ENCODE measurements around the gene MAP7D1.

MAP7D1 gene

DNA sequence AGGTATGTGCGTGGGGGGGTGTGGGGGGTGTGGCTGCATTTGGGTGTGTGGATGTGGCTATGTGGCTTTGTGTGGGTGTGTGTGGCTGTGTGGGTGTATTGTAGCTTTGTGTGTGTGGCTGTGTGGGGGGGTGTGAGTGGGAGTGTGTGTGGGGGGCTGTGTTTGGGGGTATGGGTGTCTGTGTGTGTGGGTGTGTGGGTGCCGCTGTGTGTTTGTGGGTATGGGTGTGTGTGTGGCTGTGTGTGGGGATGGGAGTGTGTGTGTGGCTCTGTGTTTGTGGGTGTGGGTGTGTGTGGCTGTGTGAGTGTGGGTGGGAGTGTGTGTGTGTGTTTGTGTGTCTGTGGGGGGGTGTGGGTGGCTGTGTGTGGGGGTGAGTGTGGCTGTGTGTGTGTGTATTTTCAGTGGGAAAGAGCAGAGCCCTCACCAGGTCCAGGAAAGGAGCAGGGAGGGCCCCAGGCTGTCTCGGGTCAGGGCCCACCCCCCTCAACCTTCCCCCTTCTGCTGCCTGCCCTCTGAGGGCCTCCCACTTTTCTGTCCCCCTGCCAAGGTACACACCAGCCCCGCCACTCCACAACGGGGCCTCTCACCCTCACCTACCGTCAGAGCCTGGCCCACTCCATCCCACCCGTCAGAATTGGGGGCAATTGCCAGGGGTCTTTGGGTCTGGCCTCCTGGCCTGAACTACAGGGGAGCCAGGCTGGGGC lies 29.0 kb upstream of the MAP7D1 start:
- DNase-seq (ENCODE audit: low spot score), result no peak

DNA sequence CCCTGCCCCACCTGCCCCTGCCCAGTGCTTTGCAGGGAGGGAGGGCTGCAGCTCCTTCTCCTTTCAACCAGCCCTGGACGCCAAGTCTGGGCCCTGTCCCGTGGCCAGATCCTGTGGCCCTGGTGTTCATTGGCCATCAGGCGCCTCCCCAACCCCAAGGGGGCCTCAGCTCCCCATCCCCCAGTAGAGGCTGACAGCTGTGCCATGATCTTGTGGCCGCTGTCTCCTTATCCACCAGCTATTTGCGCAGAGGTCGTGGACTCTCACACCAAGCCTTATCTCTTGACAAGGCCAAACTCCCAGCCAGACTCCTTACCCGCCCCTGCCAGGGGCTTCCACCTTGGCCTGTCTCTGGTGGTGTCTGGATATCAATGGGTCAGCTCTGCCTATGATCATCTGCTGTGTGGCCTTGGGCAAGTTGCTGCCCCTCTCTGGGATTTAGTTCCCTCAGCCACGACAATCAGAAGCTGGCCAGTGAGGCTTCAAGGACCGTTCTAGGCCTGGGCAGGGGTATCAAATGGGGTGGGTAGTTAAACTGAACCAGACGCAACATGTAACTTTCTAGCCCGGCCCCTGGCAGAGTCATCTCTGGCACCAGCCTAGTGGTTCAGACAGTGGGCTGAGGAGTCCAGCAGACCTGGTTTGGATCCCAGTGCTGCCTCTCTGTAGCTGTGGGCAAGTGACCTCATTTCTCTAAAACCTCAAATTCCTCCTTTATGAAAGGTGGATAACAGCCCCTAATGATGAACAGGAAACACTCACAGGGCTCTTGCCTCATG lies 27.6 kb upstream of the MAP7D1 start:
- no peak for DNase-seq (ENCODE audit: low spot score)

DNA sequence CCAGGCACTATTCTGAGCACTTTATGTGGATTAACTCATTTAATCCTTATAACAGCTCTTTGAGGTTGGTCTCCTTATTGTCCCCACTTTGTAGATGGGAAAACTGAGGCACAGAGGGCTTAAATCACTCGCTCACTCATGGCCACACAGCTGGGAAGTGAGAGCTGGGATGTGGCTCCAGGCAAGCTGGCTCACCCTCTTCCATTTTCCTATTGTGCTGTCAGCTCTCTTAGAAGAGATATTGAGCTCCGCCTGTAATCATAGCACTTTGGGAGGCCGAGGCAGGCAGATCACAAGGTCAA lies 27.1 kb upstream of the MAP7D1 start:
- DNase-seq (ENCODE audit: low spot score), result no peak

DNA sequence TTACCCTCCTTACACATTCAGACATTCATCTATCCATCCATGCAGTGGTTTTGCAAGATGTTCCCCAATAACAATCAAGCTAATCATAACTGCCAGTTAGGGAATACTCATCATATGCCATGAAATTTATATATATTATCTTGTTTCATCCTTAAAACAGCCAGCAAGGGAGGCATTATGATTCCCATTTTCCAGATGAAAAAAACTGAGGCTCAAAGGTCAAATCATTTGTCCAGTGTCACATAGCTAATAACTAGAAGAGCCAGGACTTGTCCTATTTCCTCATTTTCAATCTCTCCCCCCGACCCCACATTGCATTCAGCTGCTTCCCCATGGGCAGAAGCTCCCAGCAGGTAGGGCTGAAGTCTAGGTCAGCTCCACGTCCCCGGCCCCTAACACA lies 23.9 kb upstream of the MAP7D1 start:
- no peak for DNase-seq (ENCODE audit: low spot score)

DNA sequence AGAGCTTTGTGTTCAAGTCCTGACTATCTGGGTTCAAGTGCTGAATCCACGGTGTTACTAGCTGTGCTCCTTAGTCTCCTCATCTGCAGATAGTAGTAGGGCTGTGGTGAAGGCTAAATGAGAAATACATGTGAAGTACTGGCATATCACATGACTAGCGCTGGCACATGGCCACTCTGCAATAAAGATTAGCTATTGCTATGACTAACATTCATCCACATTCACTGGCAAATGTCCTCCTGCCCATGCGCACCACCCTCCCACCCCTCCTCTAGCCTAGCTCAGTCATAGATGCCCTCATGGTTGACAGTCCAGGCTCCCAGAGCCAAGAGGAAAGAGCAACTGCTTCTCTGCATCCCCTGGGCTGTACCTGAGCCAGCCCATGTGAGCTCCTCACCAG lies 22.5 kb upstream of the MAP7D1 start:
- DNase-seq (ENCODE audit: low spot score), result peak; percentile 95

DNA sequence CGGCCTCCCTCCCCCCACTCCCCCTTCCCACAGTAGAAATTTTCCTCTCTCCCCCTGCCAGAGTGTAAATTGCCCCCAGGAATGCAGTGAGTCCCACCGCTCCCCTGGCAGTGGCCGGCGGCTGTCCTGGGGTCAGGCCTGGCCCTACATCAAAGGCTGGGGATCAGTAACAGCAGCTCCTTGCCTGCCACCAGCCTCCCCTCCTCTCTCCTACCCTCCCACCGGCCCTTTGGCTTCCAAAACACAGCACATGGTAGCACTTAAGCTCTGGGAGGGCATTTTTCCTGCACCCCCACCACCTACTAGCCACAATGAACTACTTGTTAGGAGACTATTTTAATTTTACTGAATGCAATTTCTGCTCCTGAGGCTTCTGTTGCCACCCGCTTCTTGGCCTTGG lies 21.9 kb upstream of the MAP7D1 start:
- no peak for DNase-seq (ENCODE audit: low spot score)

DNA sequence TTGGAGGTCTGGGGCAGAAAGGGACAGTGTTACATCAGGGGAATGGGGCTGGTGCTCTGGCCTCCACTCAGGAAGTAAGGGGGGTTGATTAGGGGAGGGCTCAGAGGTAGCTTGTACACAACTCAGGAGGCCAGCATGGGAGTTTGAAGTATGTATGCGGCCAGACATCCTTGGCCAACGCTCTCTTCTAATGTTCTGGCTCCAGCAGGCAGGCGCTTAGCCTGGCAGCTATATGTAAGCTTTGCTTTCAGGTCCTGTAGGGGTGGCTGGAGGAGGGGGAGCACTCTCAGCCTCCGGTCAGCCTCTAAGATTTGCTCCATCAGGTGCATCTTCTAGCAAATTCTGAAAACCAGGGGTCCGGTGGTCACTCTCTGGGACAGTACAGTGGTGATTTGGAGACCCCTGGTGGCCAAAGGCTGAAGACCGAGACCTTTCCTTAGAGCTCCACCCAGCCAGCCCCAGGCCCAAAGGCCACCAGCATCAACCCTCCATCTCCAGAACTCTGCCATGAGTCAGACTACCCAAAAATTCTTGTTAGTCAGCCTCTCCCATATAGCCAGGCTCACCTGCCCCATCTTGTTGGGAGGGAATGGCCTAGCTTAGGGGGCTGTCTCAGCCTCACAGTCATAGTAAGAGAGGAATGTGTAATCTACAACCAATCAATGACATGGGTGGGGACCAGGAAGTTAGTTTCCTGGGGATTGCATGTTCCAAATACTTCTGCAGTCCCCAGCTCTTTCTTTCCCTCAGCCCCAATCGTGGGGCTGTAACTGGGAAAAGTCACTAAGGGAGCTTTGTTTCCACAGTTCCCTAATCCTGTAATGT lies 21.2 kb upstream of the MAP7D1 start:
- DNase-seq (ENCODE audit: low spot score), result peak; percentile 63

DNA sequence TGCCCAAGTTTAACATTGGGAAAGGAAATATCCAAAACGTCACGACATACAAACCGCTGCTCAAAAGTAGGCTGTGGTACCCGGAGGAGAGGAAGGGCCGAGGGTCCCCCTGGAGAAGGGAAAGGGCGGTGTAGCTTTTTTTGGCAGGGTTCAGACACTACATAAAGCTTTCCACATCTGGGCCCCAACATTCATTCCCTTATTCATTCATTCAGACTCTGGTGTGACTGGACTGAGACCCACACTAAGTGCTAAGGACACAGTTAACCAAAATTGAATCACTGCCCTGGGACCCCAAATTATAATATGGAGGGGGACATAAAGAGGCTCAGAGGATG lies 20.7 kb upstream of the MAP7D1 start:
- no peak for DNase-seq (ENCODE audit: low spot score)

DNA sequence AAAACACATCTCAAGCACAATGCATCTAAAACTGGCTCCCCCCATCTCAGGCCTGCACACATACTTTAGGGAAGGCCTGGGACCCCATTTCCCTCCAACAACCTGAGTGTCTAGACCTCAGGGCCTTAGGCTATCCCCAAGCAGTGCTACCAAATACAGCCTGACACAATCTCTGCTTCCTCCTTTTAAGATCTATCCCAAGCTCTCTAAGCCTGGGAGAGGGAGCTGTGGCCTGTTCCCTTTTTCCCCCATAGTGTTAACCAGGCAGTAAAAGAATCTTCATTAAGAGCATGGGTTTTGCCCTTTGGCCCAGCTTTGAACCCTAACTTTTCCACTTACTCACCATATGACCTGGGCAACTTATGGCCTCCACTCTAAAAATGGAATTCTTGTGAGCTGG lies 20.2 kb upstream of the MAP7D1 start:
- no peak for DNase-seq (ENCODE audit: low spot score)

DNA sequence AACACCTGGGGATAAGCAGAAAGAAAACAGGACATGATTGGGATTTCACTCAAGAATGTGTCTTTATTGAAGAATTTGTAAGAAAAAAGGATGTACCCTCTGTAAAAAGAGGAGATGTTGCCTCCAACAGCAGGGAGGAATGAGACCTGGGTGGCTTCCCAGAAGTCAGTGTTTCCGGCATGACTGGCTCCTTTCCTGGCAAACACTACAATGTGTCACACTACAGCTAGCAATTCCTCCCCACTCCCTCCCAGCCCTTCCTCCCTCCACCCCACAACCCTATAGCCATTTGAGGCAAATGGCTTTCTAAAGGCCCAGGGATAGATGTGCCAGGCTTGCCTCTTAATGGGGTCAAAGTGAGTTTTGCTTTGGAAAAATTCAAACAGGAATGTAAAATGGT lies 19.4 kb upstream of the MAP7D1 start:
- no peak for DNase-seq (ENCODE audit: low spot score)

DNA sequence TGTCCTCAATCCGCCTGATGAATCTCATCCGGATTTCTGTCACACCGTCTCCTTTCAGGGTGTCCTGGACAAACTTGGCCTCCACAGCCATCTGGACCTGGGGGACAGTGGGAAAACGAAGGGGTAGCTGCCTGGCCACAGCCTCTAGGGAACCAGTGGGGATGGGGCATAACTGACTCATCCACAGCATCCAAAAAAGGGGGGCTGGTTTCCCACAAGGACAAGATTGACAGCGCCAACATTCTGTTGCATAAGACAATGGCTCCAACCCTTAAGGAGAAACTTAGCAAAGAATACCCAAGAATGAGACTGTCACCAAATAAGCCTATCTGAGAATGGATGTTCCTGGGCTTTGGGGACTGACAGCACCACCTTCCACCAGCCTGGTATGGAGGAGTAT lies 18.7 kb upstream of the MAP7D1 start:
- DNase-seq (ENCODE audit: low spot score), result no peak

DNA sequence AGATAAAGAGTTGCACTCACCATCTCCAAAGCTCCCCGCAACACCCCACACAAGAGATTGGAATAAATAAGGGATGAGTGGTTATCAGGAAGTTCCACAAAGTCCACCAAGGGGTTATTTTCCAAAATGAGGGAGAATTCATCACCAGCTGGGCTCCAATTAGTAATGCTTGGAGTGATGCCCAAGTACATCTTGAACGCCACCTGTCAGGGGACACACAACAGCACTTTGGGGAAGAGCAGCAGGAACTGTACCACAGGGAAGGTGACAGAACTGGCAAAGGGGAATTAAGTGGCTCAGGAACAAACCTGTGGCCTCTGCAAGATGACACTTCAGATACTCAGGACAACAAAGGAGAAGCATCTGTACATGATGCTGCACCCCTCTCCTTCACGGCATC lies 18.2 kb upstream of the MAP7D1 start:
- no peak for DNase-seq (ENCODE audit: low spot score)

DNA sequence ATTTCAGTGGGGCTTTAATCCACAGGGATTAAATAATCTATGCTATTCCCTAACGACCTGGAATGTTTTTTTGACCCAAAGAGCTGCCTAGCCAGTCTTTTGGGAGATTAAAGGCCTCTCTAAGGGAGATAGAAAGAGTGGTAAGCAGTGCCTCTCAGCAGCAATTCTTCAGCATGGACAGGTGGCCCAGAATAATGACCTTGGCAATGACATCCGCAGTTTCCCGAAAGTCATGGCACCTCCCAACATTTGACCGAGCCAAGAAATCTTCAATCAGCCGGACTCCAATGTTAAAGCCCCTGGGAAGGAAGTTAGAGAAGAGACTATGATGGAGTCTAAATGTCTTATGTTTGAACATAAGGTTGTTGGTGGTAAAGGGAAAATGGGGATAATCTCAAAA lies 16.4 kb upstream of the MAP7D1 start:
- no peak for DNase-seq (ENCODE audit: low spot score)

DNA sequence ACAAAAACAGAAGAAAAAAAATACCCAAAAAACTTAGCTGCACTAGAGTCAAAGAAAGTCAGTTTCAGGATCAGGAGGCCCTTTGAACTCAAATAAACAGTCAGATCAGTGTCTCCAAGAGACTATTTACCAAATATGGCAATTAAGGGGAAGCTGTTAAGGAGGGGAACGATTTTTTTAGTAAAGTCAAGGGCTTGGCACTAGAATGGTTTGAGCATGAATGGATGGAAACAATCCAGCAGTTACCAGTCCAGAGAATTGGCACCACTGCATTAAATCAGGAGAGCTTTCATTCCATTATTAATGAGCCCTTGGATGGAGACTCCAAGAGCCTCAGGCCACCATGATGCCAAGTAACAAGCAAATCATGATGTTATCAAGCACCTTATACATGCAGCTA lies 13.8 kb upstream of the MAP7D1 start:
- DNase-seq (ENCODE audit: low spot score), result no peak

DNA sequence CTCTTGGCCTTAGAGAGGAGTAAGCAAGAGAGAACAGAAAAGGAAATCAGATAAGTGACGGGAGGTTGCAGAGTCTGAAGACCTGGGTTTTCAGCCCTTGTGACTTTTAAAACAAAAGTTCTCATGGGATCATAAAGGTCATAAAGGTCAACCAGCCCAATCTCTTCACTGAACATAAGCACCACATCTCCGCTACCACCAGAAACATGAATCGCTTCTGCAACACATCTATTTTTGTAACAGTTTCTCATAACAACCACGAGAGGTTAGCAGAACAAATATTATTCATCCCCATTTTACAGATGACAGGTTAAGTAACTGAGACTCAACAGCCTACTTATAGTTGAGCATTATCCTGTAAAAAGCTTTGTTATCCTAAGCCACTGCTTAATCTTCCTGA lies 12.5 kb upstream of the MAP7D1 start:
- DNase-seq (ENCODE audit: low spot score), result no peak

DNA sequence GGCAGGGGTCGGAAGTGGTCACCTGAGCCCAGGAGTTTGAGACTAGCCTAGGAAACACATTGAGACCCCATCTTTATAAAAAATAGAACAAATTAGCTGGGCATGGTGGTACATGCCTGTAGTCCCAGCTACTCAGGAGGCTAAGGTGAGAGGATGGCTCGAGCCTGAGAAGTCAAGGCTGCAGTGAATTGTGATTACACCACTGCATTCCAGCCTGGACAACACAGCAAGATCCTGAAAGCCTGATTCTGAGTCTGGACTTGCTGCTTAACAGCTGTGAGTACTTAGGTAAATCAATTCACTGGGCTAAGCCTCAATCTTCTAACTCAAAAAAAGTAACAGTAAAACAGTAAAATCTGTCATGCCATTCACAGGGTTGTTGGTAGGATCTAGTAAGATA lies 11.5 kb upstream of the MAP7D1 start:
- DNase-seq (ENCODE audit: low spot score), result no peak

DNA sequence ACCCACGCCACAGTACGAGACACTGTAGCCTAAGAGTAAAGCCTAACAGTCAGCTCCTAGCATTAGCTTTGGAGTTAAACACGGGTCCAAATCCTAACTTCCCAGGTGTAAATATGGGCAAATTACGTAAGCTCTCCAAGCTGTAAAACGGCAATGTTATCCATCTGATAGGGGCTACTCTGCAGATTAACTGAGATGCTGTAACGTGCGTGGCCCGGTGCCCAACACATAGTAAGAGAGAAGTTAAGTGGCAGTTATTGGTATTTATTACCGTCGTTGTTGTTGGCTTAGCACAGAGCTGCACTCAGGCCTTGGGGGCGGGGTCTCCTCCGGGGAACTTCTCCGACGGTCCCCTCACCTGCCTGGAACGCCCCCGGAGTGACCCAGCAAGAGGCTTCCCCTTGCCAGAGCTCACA lies 7.1 kb upstream of the MAP7D1 start:
- no peak for DNase-seq (ENCODE audit: low spot score)

DNA sequence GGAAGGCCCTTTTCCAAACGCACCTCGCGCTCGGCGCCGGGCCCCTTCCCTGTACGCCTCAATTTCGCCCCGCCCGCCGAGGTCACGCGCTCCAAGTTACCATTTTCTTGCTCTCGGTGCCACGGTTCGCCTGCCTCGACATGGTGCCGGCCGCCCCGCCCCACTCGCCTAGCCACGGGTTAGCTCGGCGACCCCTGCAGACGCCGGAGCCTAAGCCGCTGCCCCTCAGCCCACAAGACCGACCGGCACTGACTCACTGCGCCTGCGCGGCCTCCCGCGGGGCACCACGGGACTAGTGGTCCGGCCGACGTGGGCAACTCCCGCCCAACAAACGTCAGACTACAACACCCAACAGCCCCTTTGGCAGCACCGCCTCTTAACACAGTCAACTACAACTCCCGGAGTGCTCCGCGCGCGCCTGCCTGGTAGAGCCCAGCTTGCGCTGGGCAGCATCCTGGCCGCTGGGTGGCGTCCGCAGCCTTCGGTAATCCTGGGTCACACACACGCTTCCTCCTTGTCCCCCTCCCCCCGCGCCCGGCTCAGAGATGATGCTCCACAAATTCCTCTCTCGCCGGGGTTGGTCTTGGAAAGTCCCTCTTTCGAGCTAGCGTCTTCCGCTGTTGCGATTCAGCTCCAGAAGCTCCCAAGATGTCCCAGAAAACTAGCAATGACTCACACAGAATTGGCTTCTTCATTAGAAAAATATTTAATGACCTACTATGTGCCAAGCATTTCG lies 6.6 kb upstream of the MAP7D1 start, which contains the start of gene TRAPPC3:
TSS of gene TRAPPC3 (minus strand) at position 250 of the 736 bp plus-strand sequence. CDS start at position 142, 108 bp downstream.
- peak; percentile 99 for DNase-seq (ENCODE audit: low spot score)

DNA sequence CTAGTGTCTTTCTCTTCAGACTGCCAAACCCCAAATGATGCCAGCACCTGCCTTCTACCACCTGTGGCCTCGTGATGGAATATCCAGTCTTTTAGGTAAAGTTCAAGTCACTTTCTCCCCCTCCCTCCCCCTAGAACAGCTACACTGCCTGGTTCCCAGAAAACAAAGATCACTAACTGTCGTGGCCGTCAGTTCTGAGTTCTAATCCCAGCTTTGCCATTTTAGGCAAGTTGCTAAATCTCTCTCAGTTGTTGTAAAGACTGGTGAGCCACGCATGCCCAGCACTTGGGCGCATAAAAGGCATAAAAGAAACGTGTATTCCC lies 6.0 kb upstream of the MAP7D1 start:
- DNase-seq (ENCODE audit: low spot score), result no peak

DNA sequence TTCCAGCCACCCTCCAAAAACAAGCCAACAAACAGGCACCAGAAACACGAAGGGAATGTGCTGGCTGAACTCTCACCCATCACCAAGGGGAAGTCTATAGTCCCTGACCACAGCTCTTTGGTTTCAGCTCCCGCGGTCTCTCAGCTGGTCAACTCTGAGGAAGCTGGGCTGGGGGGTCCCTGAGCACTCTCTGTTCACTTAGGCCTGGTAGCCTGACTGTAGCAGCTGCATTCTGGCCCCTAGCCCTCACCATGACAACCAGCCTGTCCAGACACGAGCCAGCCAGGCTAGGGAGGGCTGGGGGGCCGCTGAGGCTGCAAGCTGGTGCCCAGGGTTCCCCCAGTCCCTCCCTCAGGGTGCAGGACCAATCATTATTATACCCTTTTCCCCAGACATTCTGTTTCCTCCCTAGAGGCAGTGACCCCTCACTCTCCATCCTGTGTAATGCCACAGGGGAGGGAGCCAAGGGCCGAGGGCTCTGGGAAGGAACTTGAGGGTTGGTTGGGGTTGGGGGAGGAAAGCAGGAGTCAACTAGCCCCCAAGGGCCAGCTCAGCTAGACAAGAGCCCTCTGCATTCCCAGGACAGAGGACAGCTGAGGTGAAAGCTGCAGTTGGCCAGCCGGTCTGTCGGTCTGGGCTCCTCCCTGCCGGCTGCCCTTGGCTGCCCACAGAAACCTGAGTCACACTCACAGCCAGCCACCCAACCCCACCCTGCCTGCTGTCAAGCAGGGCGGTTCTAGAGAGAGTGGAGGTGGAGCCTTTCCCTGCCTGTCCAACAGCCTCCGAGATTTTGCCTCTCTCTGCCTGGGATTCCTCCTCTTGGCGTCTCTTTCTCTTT lies 5.4 kb upstream of the MAP7D1 start:
- peak; percentile 84 for DNase-seq (ENCODE audit: low spot score)

DNA sequence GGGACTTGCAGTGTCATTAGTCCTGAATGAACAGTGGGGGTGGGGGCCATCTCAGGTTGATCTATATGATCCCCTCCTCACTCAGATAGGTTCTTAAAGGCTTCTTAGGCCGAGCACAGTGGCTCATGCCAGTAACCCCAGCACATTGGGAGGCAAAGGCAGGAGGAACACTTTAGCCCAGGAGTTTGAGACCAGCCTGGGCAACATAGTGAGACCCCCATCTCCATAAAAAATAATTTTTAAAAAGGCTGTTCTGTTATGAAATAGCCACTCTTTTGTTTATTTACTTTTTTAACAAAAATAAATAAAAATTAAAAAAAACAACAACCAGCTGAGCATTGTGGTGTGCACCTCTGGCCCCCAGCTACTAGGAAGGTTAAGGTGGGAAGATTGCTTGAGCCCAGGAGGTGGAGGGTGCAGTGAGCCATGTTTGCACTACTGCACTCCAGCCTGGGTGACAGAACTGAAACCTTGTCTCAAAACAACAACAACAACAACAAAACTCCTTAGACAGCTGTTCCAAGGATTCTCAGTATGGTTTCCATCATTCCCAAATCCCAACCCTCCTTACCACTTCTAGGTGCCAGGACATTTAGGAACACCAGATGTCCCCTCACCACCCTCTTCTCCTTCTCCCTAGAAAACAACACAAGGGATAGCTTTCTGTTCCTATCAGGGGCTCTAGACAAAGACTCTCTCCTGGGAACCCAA lies 4.7 kb upstream of the MAP7D1 start:
- no peak for DNase-seq (ENCODE audit: low spot score)

Measured in COLO829 (cell line).